Bronchial epithelial cell (primary cell): Measurements from ENCODE around the gene EWSR1. TPM values are rescaled to one million over a fixed set of nuclear protein-coding genes. Genes with fewer than 3 reads are reported as not detected.
A peak's percentile ranks its signal among the peaks of the same experiment; 100 is the strongest.

ENCODE experiments used
- DNase-seq: peaks from one replicate; pipeline ENCODE4 v3.0.0-alpha.2; 2010; ENCODE audit warnings: low read depth
- FAIRE-seq: peaks from 2 replicates; lab custom pipeline; 2011; peaks lifted over from hg19 to GRCh38; lab: Jason Lieb, UNC
- H3K27me3 ChIP-seq: 2 replicates; pipeline ENCODE4 v1.5.1; 2011; ENCODE audit warnings: low read length; ENCODE audit not compliant: control insufficient read depth, insufficient read depth
- H3K36me3 ChIP-seq: 2 replicates; pipeline ENCODE4 v1.5.1; 2011; ENCODE audit warnings: low read length; ENCODE audit not compliant: control insufficient read depth, insufficient read depth
- H3K4me3 ChIP-seq: 2 replicates; pipeline ENCODE4 v1.5.1; 2011; ENCODE audit warnings: mild to moderate bottlenecking, low read depth, low read length, control low read depth
- CTCF ChIP-seq: IDR thresholded peaks from 2 replicates; pipeline ENCODE4 v1.5.1; 2011; ENCODE audit warnings: mild to moderate bottlenecking, moderate library complexity, low read length, control low read depth, inconsistent platforms; ENCODE audit not compliant: insufficient read depth, severe bottlenecking
- total RNA-seq: library from RNA; depleted of rRNA; stranded (reverse); fragments of >200 nt; gene quantifications from 2 replicates; pipeline ENCODE4 v1.2.1, GENCODE V29; 2014

EWSR1 gene
- total RNA-seq, 1 donor from 2014 or later, result 87.1 TPM

GRCh38 chr22:29345932-29346331 lies 77.9 kb downstream of the EWSR1 start:
- no peak for DNase-seq
- H3K36me3 ChIP-seq, result peaks cover 28% of the 10 kb centered on the region
- FAIRE-seq, result no peak
- no peak overlapping the region for H3K4me3 ChIP-seq
- TF ChIP-seq CTCF, result no peak
- H3K27me3 ChIP-seq, result no peaks in the 10 kb centered on the region

- no peak for TF ChIP-seq CTCF
- FAIRE-seq, result no peak
- Histone ChIP-seq H3K4me3 (no peak overlapping the region), H3K27me3 (no peaks in the 10 kb centered on the region), H3K36me3 (peaks cover 24% of the 10 kb centered on the region)
- no peak for DNase-seq
These were observed 78.6 kb downstream of the EWSR1 start for GRCh38 chr22:29346659-29347058.

GRCh38 chr22:29348041-29348440 lies 80.0 kb downstream of the EWSR1 start:
- no peak for TF ChIP-seq CTCF
- Histone ChIP-seq H3K4me3 (no peak overlapping the region), H3K36me3 (peaks cover 27% of the 10 kb centered on the region), H3K27me3 (no peaks in the 10 kb centered on the region)
- DNase-seq (no peak), FAIRE-seq (peak; percentile 75)

- FAIRE-seq, result no peak
- no peak overlapping the region for H3K4me3 ChIP-seq
- TF ChIP-seq CTCF, result no peak
- DNase-seq, result peak; percentile 65
- H3K36me3 ChIP-seq, result peaks cover 33% of the 10 kb centered on the region
- no peaks in the 10 kb centered on the region for H3K27me3 ChIP-seq
These were observed 80.9 kb downstream of the EWSR1 start for GRCh38 chr22:29348956-29349355.

Other genes starting within 250 kb of the EWSR1 start
- gene C22orf31, start 206.4 kb upstream of the EWSR1 start, total RNA-seq, result not detected in 2 replicates
- gene KREMEN1, start 195.2 kb upstream of the EWSR1 start, total RNA-seq, result 5.8 and 15.9 TPM in 2 replicates
- gene EMID1, start 62.4 kb upstream of the EWSR1 start, total RNA-seq, result not detected in 2 replicates
- 21.6 and 25.0 TPM in 2 replicates for gene RHBDD3, start 287 bp upstream of the EWSR1 start, total RNA-seq
- 4.1 and 5.3 TPM in 2 replicates for gene GAS2L1, start 38.4 kb downstream of the EWSR1 start, total RNA-seq
- not detected in 2 replicates for gene RASL10A, start 47.4 kb downstream of the EWSR1 start, total RNA-seq
- 44.8 and 55.6 TPM in 2 replicates for gene AP1B1, start 120.3 kb downstream of the EWSR1 start, total RNA-seq
- not detected in 2 replicates for gene RFPL1, start 170.3 kb downstream of the EWSR1 start, total RNA-seq
- under 0.01 and 0.13 TPM in 2 replicates for gene NEFH, start 211.9 kb downstream of the EWSR1 start, total RNA-seq